ENCODE data around the gene GNA14.
"Not testable (repeated sequence)": the region's sequence is repeated elsewhere in the genome, so short reads cannot be mapped to it uniquely, and the experiment has no call there.

Gene GNA14

DNA sequence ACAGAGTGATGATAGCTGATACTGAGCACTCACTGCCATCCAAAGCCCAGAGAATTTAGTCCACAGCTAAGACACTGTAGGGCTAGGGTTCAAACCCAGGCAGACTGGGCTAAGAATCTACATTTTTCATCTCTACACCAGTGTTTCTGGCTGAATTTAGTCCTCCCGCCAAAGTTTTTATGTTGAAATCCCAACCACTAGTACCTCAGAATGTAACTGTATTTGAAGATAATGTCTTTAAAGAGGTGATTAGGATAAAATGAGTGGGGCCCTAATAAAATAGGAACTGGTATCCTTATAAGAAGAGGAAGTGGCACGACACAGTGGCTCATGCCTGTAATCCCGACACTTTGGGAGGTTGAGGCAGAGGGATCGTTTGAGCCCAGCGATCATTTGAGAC, 4.3 kb downstream of the GNA14 start:
- DNase-seq (ENCODE audit: low spot score), result no peak

GRCh38 chr9:77640741-77641580, 7.2 kb downstream of the GNA14 start:
- no peak for DNase-seq (ENCODE audit: low spot score)

DNA sequence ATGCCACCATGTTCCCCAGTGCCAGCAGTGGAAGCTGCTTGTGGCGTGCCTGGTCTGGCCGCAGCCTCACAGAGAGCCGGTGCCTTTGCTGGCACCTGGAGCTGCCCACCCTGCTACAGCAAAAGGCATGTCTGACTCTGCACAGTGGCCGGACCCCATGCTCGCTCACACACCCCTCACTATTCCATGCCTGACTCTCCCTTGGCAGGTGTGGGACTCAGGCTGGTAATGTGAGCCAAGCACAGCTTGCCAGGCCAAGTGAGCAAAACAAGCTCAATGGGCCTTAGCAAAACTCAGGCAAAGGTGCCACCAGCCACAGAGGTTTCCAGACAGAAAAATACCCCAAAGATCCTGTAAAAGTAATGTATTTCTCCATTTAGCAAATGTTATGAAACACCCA, 15.5 kb downstream of the GNA14 start:
- DNase-seq (ENCODE audit: low spot score), result no peak

DNA sequence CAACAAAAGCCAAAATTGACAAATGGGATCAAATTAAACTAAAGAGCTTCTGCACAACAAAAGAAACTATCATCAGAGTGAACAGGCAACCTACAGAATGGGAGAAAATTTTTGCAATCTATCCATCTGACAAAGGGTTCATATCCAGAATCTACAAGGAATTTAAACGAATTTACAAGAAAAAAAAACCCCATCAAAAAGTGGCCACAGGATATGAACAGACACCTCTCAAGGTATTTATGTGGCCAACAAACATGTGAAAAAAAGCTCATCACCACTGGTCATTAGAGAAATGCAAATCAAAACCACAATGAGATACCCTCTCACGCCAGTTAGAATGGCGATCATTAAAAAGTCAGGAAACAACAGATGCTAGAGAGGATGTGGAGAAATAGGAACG, 19.3 kb downstream of the GNA14 start:
- not testable (repeated sequence) for DNase-seq (ENCODE audit: low spot score)

DNA sequence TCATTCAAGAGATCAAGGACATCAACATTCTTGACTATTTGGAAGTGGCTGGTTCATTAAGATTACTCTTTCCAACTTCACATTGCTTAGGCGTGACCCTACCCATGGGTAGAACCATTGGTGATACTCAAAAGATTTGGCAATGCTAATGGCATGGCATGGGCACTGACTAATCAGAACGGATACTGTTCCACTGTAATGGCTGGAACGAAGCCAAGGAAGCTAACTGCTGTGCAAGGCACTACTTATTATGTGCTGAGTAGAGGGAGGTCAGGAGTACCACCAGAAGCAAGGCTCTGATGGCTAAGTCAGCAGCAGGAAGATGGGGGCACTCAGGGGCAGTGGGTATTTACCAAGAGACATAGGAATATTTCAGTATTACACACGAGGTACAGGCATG, 31.9 kb downstream of the GNA14 start:
- no peak for DNase-seq (ENCODE audit: low spot score)

DNA sequence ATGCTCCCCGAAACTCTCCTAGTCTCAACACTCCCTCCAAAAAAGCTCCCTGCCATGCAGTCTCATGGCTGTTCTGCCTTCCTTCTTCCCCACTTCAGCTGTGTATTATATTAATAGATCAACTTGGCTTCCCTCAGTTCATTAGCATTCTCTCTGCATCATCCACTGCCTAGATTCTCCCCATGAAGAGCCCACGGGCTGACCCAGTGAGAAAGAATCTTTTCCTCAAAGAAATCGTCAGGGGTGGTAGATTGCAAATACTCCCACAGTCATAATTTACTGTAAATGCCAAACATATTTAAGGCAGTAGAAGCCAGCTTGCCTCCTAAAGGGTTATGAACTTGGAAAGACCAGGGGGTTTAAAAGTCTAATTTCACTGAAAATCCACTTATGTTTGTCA, 33.5 kb downstream of the GNA14 start:
- DNase-seq (ENCODE audit: low spot score), result no peak

DNA sequence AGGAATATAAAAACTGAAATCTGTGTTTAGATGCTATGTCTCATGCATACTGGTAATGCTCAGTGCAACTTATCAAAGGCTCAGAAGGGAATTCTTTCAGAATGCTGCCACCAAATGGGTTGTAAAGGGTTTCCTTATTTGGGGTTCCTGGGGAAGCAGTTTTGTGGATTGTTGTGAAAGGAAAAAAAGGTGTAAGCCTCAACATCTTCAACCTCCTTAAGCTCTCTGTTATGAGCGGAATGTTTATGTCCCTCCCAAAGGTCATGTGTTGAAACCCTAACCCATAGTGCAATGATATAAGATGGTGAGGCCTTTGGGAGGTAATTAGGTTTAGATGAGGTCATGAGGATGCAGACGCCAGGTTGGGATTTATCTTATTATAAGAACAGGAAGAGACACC, 41.6 kb downstream of the GNA14 start:
- no peak for DNase-seq (ENCODE audit: low spot score)

DNA sequence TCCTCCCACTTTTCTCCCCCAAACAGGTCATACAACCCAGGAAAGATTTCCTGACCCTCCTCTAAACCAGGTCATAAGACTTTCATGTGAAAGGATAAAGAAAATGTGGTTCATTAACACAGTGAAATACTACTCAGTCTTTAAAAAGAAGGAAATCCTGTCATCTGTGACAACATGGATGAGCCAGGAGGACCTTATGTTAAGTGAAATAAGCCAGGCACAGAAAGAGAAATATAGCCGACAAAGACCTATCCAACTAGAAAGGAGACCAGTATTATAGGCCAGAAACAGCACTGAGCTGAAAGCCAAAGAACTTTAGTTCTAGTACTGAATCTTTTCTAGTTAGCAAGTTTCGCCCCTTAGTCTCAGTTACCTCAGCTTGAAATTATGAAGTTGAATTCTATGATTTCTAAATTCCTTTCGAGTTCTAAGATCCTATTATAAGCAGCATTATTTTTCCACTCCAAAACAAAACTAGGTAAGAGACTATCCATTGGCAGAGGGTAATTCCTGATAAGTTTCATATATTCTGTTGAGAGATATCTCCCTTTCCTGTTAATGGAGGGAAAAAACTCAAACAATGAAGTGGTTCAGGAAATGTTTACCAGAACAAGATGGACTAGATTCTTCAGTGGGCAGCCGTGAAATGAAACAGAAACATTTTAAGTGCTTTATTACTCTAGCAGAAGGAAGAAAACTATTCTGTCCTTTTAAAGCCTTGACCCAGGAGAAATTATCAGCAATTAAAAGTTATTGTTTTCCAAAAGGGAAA, 42.5 kb downstream of the GNA14 start:
- no peak for DNase-seq (ENCODE audit: low spot score)

GRCh38 chr9:77604316-77604715, 43.8 kb downstream of the GNA14 start:
- no peak for DNase-seq (ENCODE audit: low spot score)

DNA sequence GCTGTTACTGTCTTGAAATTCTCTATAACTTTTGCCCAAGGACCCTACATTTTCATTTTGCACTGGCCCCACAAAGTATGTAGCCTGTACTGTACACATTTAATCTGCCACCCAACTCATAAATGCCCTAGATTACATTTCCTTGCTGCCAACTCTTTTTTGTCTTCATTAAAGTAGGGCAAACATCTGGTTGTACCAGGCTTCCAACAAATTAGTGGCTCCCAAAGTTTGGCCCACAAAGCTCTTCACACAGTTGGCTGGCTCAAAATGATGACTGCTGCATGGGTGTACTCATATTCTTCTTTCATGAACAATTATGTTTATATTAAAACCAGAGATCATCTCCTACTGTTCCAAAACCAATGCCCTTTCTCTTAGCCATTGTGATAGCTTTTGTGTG, 45.3 kb downstream of the GNA14 start:
- DNase-seq (ENCODE audit: low spot score), result no peak

DNA sequence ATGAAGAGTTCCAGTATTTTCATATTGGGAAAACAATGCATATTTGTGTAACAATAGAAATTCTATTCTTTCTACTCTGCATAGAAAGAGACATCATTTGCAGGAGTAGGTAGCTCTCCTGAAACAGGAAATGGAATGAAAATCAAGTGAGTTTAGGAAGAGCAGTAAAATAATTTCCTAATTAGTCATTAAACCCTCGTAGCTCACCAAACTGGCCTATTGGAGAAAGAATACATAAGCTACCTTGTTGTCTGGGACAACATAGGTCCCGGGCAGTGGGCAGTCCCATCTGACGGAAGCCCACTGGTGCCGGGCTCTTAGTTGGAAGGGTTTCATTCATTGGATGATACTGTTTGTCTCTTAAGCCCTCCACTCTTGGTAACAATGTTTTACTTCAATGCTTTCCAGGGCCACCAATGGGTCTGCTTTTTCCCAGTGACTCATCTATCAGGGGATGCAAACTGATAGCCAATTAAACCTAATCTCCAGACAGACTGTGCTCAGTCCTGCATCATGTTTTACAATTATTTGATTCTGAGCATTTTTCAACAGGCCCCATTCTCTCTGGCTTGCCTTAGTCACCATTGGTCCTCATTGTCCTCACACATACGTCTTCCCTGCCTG, 46.5 kb downstream of the GNA14 start:
- no peak for DNase-seq (ENCODE audit: low spot score)

DNA sequence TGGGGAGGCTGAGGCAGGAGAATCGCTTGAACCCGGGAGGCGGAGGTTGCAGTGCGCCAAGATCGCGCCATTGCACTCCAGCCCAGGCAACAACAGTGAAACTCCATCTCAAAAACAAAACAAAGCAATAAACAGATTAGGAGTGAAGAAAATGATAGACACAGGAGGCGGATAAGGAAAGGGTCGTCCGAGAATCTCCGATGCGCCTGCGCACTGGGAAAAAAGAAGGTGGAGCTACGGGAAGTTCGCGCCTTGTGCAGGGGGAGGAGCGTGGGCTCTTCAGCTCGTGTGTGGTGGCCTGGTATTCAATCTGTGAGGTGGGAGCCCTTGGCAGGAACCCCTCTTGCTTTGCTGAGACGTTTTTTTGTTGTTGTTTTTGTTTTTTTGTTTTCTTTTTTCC, 47.3 kb downstream of the GNA14 start:
- no peak for DNase-seq (ENCODE audit: low spot score)

DNA sequence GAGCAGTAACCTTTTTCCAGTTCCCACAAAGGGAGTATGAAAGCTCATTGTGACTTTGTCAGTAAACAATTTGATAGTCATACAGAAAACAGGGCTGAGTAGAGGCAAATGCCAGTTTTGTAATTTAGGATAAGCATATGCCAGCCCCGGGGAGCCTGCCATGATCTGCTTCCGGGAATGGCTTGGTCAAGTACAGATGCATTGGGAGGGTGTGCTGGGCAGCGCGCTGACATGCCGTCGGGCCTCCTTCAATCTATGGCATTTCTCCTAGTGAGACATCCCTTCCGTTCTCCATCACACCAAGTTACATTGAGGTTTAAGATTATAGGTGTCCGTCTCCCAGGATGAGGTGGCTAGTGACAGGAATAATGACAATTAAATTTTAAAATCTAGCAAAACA, 48.6 kb downstream of the GNA14 start:
- no peak for DNase-seq (ENCODE audit: low spot score)

DNA sequence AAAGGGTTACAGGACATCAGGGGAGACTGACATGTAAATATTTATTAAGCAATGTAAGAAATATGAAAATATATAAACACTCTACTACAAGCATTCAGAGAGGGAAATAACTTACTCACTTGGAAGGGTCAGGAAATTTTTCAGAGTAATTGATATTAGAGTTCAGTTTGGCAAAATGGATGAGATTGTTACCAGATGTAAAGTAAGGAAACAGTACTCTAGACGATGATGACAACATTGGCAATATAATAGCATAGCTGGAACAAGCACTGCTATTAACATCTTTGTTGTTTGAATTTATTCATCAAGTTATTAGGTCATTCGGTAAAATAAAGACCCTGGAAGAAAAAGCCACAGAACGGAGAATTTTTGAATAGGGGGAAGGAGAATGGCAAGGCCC, 49.1 kb downstream of the GNA14 start:
- DNase-seq (ENCODE audit: low spot score), result no peak

- DNase-seq (ENCODE audit: low spot score), result no peak
Measured at GRCh38 chr9:77598524-77598923, 49.6 kb downstream of the GNA14 start.

- no peak for DNase-seq (ENCODE audit: low spot score)
Measured at GRCh38 chr9:77597057-77597456, 51.1 kb downstream of the GNA14 start.

DNA sequence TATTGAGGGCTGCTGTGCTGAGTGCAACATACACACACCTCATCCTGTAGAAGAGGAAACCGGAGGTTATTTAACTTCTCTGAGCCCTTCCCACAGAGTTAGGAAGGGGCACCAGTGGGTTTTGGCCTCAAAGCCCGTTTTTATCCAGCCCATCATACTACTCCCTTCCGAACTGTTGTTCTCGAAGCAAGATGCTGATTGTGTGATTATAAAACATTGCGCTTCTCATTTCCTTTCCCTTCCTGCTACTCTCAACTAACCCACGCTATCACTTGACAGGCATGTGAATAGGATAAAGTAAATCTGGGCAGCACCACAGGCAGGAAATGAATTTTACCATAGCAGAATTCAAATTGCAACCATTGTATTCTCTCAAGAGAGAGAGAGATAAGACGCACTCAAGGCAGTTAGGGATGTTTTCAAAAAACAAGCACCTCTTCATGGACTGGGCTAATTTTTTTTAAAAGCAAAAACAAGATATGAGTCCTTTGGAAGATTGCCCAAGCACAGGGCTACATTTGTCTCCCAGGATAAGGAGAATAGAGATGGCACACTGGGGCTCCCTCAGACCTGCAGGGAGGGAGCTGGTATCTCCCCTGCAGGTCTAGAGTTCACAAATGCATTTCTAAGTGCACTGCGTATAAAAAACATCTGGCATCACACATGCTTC, 52.6 kb downstream of the GNA14 start:
- no peak for DNase-seq (ENCODE audit: low spot score)

- no peak for DNase-seq (ENCODE audit: low spot score)
Measured at GRCh38 chr9:77594963-77595362, 53.2 kb downstream of the GNA14 start.

DNA sequence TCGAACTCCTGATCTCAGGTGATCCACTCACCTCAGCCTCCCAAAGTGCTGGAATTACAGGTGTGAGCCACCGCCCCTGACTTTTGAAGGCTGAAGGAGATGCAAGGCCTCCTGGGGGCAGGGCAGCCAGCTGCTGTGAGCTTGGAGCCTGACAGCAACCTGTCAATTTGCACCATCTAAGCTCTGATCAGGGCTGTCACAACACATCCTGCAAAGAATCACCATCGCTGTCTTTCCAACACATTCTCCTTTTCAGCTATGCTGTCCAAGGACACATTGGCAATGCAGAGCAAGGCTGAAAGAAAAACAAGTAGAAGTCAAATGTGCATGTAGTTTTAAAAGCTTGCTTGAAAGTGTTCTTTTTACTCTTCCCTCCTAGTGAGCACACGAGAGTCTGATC, 54.6 kb downstream of the GNA14 start:
- no peak for DNase-seq (ENCODE audit: low spot score)

DNA sequence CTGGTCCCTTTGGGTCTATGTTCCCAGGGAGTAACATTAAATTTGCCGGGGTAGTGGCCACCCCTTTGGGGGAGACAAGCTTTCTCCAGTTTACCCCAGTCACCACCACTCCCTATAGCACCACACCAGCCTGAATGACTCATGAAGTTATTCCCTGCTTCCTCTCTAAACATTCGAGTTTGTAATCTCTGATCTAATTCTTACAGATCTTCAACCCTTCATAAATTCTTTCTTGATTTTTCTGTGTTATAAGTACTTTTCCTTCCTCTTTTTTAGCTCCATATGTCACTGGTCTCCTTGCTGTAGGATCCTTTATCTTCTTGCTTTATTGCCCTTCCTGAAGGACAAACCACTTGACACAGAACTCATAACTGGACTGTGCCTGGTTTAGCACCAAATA, 55.6 kb downstream of the GNA14 start:
- no peak for DNase-seq (ENCODE audit: low spot score)

GRCh38 chr9:77589046-77589795, 58.9 kb downstream of the GNA14 start:
- DNase-seq (ENCODE audit: low spot score), result no peak
